ENCODE data around the gene KLHL5.
"Not testable (repeated sequence)": the region's sequence is repeated elsewhere in the genome, so short reads cannot be mapped to it uniquely, and the experiment has no call there.

The KLHL5 gene

GRCh38 chr4:39062094-39062769, at the start of gene KLHL5:
Gene KLHL5 (plus strand): TSS chr4:39062232. CDS start chr4:39062653, 421 bp downstream.
- DNase-seq: no peak

GRCh38 chr4:39014028-39014427, 48.0 kb upstream of the KLHL5 start:
- DNase-seq: no peak

- no peak for DNase-seq
Measured at GRCh38 chr4:39020130-39020529, 41.9 kb upstream of the KLHL5 start.

- DNase-seq: no peak
Measured at GRCh38 chr4:39021631-39022030, 40.4 kb upstream of the KLHL5 start.

- DNase-seq: no peak
Measured at GRCh38 chr4:39022241-39022640, 39.8 kb upstream of the KLHL5 start.

- DNase-seq: no peak
Measured at GRCh38 chr4:39023059-39023458, 39.0 kb upstream of the KLHL5 start.

GRCh38 chr4:39024311-39024865, 37.6 kb upstream of the KLHL5 start:
- DNase-seq: no peak

GRCh38 chr4:39025552-39026085, 36.4 kb upstream of the KLHL5 start:
- no peak for DNase-seq

GRCh38 chr4:39026096-39026495, 35.9 kb upstream of the KLHL5 start:
- no peak for DNase-seq

GRCh38 chr4:39029752-39030694, 32.0 kb upstream of the KLHL5 start:
- DNase-seq: no peak

GRCh38 chr4:39030725-39031124, 31.3 kb upstream of the KLHL5 start:
- DNase-seq: no peak

GRCh38 chr4:39031590-39032020, 30.4 kb upstream of the KLHL5 start:
- DNase-seq: not testable (repeated sequence)

- no peak for DNase-seq
Measured at GRCh38 chr4:39032218-39033085, 29.6 kb upstream of the KLHL5 start, which contains the start of gene TMEM156. Gene TMEM156 (minus strand): TSS chr4:39032409. CDS start chr4:39032313, 96 bp downstream.

- no peak for DNase-seq
Measured at GRCh38 chr4:39036172-39036571, 25.9 kb upstream of the KLHL5 start.

GRCh38 chr4:39037491-39037825, 24.6 kb upstream of the KLHL5 start:
- DNase-seq: no peak

GRCh38 chr4:39037941-39038340, 24.1 kb upstream of the KLHL5 start:
- no peak for DNase-seq

GRCh38 chr4:39039108-39039507, 22.9 kb upstream of the KLHL5 start:
- no peak for DNase-seq

GRCh38 chr4:39042366-39042765, 19.7 kb upstream of the KLHL5 start:
- DNase-seq: no peak

GRCh38 chr4:39043058-39043860, 18.8 kb upstream of the KLHL5 start:
- DNase-seq: no peak

- no peak for DNase-seq
Measured at GRCh38 chr4:39043861-39044363, 18.1 kb upstream of the KLHL5 start.

- peak; percentile 97 for DNase-seq
Measured at GRCh38 chr4:39044364-39044955, 17.6 kb upstream of the KLHL5 start.

Data from activated CD8-positive, alpha-beta memory T cell treated with anti-CD3 and anti-CD28 coated beads for 24 hours (primary cell).